Measurements from ENCODE around the gene COBLL1.

GRCh38 chr2:164675687-164676086 lies 165.9 kb downstream of the COBLL1 start:
- TF ChIP-seq CTCF (optimal IDR thresholded peaks at IDR 0.05 in 1 of 3, IDR thresholded peaks at IDR 0.05 in 1 of 3, conservative IDR thresholded peaks at IDR 0.05 in 1 of 3; ENCODE audit: extremely low read depth in 1 of 3, insufficient read depth in 2 of 3, low read length in 3 of 3) (no peak), EZH2 (IDR thresholded peaks at IDR 0.05; ENCODE audit: low read length) (no peak)
